SK-N-MC (cell line): ENCODE data around the gene C11orf71.

ENCODE experiments used
- EZH2 ChIP-seq: fragments of 200-600 bp; sonication (generic); IDR thresholded peaks from one replicate; pipeline ENCODE4 v1.6.1; 2017; ENCODE audit warnings: antibody characterized with exemption
- FOXP2 ChIP-seq: optimal IDR thresholded peaks from 2 replicates; pipeline ENCODE3; 2011; ENCODE audit warnings: mild to moderate bottlenecking, moderate library complexity; ENCODE audit not compliant: insufficient read depth; ENCODE audit errors: extremely low read length, control extremely low read depth
- POLR2AphosphoS5 ChIP-seq: IDR thresholded peaks from 2 replicates; pipeline ENCODE4 v1.6.1; 2012; ENCODE audit warnings: mild to moderate bottlenecking, low read depth, low read length, borderline replicate concordance

- TF ChIP-seq POLR2AphosphoS5 (no peak), EZH2 (no peak), FOXP2 (no peak)
These were observed 46.9 kb downstream of the C11orf71 start for GRCh38 chr11:114353443-114353842.
